DMS79 treated with DMSO at 0.1 percent for 48 hours (cell line): ENCODE measurements around the gene PKHD1.

ENCODE experiments used
- DNase-seq: peaks from one replicate; lab custom pipeline; 2025; lab: John Stamatoyannopoulos, UW

Gene PKHD1

DNA sequence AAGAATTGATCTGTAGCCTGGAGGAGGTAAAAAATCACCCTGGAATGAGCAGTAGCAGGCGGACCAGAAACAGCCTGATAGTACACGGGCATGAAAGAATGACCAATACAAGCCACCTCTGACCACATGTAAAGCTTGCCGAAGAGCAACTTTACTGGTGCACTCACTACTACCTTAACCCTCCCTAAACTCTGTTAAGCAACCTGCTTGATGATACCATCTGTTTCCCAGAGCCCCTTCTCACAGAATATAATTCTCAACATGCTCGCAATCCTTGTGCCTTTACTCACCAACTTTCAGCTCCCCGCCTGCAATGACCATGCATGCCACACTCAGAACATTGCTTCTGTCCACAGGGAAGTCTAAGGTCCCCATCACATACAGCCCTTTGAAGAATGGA lies 296.5 kb downstream of the PKHD1 start:
- no peak for DNase-seq

DNA sequence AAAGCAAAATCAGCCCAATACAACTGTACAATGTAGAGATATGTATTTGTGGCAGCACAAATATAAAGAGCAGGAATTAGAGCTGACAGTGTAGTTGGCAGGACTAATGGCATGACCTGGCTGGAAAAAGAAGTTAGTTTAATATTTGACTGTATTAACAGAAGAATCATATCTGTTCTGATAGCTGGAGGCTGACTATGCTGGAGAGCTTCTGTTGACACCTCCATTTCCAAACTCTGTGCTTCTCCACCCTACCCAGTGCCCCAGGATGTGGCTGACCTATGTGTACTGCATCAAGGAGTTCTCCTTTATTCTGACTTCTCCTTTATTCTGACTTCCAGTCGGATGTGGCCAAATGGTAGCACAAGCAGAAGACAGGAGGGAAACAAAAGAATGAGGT lies 299.3 kb downstream of the PKHD1 start:
- no peak for DNase-seq

DNA sequence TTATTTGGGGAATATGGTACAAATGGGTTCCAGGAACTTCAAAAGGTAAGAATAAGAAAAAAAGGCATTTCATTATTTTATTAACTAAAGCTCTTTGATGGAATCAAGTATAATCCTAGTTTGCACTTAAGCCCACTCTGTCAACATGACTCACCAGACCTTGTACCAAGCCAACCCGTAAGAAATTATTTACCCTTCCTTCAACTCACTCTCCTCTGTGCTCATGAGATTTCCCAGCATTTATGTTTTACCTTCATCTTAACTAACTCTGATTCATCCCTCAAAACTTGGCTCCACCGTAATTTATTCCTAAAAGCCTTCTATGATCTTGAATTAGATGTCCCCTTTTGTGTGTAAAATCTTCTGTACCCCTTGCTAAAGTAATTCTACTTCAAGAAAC lies 308.7 kb downstream of the PKHD1 start:
- no peak for DNase-seq

DNA sequence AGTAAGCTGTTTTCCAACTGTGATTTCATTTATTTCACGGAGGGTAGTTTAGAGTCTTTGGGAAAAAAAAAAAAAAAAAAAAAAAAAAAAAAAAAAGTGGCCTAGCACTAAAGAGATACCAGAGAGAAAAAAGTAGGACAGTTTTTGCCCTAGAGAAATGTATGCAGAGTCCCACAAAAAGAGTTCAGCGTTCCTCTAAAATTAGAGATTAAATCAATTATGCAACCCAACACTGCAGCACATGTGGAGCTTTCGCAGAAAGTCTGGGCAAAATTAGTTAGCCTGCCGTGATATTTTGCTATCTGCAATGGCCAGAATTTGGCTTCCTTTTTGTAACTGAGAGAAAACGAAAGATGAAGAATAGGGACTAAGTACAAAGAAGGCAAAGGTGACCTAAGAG lies 309.8 kb downstream of the PKHD1 start:
- no peak for DNase-seq

DNA sequence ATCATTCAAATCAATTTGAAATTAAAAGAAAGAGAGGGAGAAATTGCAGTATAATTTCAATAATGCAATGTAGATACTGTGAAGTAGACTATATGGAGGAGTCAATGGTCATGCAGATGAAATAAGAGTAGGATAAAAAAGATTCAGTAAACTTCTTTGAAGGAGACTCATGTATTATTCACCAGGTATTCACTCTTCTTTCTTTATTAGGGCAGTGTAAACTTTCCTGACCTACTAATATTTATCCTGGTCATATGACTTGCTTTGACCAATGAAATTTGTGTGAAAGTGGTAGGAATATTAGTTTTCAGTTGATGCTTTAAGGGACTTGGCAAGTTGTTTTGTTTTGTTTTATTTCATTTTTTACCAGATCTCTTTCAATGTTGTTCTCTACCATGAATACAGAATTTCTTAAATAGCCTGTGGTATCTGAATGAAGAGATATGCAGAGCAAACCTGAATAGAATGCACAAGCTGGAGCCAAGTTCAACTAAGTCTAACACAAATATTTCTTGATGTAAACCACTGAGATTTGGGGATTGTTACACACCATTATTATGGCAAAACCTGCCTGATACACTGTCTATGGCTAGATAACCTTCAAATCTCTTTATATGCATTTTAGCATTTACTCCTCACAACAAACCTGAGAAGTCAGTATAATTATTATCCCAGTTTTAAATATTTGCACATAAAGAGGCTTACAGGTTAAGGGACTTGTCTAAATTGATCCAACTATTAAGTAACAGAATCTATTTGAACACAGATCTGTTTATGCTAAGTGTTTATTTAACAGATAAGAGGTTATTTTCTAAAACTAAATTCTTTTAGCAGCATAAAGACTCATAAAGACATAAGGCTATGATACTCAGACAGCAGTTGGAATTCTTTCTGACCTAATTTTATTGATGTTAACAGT lies 311.2 kb downstream of the PKHD1 start:
- DNase-seq: no peak

DNA sequence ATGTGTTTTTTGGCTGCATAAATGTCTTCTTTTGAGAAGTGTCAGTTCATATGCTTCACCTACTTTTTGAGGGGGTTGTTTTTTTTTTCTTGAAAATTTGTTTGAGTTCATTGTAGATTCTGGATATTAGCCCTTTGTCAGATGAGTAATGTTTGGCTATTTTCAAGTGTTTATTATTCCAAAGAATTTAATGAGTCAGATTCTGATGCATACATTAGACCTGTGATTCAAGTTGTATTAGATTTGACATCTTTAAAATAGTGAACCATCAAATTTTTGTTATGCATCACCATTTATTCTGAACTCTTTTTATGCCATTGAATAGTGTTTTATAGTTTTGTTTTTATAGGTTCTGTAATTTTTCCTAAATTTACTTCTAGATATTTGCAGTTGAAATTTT lies 319.3 kb downstream of the PKHD1 start:
- DNase-seq: no peak

DNA sequence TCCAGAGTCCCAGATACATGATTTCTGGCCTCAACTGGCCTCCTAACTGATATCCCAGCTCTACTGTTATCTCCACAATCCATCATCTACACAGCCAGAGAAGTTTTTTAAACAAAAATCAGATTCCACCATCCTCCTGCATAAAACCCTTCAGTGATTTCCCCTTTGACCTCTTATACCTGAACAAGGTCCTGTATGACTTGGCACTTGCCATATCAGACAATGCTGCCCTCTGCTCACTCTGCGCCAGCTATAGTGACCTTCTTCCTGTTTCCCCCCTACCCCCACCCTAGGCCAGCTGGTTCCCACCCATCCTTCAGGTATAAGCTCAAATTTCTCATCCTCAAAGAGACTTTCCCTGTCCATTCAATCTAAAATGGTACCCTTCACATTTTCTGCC lies 322.2 kb downstream of the PKHD1 start:
- no peak for DNase-seq

DNA sequence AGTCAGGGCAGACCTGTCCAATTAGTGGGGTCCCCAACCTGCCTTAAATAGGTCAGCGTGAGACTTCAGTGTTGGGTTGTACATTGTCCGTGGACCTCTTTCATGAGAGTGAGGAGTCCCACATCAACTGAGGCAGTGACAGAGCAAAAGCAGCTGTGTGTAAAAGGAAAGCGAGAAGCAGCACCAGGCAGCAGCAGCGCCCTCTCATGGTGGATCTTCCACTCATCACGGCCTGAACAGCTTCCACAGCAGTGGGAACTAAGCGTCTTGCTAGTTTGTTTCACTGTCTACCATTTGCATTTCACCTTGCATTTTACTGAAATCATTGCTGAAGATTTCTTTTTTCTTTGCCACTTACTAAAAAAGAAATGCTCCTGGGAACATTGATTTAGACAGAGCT lies 333.8 kb downstream of the PKHD1 start:
- DNase-seq: no peak

DNA sequence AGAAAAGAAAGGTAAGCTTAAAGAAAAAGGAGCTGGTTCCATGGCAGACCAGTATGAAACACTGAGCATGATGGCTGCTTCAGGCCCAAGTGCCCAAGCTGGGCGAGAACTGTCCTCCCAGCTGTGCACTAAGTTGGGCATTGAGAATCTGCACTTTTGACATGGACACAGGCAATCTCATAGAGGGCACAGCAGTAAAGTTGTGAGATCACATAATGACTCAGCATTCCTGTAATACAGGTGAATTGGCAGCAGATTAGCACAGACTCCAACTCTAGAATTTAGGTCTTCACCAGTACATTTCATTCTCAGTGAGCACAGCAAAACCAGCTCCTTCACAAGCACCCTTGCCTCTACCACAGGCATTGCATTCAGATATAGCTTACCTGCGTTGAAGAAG lies 343.4 kb downstream of the PKHD1 start:
- no peak for DNase-seq

DNA sequence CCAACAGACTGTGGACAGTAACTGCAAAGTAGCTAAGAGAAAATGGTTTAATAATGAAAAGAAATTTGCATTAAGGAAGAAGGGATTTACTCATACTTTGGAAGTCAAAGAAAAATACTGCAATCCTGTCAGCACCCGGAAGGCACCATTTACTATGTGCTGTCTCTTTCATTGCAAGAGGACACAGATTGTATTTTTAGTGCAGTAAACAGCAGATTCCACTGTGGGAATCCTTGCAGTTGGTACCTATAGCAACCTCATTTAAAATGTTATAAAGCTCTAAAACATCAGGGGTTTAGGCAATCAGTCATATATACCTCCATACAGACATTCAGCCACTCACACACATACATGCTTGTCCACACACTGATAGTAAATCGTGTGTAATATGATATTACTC lies 346.8 kb downstream of the PKHD1 start:
- DNase-seq: no peak

DNA sequence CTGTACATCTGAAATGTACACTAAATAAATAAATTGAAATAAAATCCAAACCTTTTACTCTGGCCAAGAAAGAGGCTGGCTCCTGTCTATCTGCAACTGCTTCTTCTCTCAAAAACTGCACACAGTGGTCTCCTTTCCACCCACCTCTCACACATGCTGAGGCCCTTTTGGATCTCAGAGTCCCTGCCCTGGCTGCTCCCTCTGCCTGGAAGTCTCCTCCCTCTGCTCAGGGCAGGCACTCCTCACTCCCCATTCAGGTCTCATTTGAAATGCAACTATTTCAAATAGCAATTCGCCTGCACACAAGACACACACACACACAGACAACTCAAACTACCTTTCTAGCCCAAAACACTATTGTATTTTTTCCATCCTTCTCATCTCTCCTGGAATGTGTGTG lies 348.8 kb downstream of the PKHD1 start:
- no peak for DNase-seq

DNA sequence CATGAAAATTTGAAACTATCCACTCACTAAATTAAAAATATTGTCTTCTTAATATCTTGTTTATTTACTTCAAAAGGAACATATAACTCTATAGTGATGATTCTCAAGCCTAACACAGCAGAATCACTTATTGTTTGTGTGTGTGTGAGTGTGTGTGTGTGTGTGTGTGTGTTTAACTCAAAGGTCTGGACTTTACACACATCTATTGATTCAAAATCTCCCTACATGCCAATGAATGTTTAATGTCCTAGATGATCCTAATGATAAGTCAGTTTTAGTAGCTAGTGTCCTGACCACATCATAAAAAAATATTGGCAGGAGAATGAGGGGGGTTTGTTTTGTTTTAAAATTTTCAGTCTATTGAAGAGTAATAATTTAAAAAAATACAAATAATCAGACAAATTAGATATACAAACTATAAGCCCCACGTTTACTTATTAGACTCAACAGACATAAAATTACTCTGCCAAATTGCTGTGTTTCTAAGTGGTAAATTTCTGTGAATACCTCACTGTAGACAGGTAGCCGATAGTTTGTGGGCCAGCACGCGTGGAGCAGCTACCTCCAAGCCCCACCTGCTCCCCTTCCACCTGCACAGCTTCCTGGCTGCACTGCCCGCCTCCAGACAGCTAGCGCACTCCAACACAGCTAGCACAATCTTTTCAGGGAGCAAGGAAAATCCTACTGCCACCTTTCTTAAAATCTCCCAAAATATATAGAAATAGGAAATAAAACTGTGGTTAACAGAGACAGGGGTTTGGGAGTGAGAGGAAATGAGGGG lies 349.6 kb downstream of the PKHD1 start:
- DNase-seq: no peak

DNA sequence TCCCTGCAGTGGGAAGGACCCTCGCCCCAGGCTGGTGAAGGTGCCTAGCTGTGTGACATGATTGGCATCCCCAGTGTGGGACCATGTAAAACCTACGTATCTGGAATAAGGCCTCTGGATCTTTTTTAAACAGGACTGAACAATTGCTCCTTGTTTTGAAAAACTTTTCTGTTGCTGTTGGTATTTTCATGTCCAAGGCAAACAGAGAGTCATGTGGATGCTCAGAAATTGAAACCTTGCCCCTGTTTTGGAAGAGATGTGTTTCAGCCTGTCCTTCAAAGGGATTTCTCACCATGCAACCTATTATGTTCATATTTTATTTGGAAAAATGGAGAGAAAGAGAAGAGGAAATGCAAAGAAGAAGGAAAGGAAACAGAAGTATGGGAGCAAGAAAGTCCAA lies 362.3 kb downstream of the PKHD1 start:
- no peak for DNase-seq

DNA sequence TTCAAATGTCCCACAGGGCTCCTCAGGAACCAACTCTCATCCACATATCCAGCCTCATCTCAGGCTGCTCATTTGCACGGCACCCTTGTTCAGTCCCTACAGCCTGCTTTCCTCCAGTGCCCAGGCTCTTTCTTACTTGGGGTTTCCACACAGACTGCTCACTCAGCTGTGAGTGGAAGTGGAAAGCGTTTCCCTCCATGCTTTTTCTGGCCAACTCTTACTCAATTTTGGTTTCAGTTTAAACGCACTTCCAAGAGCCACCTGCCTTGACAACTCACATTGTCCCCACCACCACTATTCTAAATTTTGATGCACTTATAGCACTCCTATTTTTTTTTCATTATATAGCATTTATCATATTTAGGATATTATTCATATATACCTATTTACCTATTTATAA lies 367.1 kb downstream of the PKHD1 start:
- DNase-seq: no peak

DNA sequence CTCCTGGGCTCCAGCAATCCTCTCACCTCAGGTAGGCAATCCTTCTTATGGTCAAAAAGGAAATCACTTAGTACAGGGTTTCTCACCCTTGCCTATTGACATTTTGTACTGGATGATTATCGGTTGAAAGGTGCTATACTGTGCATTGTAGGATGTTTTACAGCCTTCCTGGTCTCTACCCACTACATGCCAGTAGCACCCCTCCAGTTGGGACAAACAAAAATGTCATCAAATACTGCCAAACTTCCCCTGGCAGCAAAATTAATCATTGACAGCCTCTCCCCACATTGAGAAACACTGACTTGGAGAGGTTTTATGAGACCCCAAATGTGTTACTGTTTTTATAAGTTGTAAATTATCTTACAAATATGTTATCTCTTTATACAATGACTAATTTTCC lies 368.1 kb downstream of the PKHD1 start:
- DNase-seq: no peak

DNA sequence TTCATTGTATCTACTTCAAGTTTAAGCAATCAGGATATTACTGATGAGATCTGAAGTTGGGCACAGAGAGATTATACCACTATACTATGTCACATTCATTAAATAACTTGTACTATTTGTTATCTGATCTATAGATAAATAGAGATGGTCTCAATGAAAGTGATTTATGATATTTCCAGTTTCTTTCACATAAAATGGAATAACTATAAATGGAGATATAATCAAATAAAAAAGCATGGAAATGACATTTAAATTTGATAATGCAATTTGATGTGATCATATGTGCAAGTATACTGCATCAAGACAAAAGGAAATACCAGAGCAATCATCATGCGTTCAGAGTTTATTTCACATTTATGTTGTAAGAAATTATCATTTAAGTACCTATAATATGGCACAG lies 368.9 kb downstream of the PKHD1 start:
- no peak for DNase-seq

DNA sequence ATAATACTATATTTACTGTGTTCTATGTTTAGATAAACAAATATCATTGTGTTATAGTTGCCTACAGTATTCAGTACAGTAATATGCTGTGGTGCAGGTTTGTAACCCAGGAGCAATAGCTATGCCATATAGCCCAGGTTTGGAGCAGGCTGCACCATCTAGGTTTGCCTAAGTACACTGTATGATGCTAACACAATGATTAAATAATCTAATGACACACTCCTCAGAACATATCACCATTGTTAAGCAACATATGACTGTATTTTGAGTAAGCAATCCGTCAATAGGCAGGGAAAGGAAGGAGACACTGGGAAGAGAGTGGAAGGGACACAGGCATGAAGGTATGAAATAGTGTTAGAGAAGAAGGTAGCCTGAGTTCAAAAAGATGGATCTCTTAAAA lies 369.9 kb downstream of the PKHD1 start:
- DNase-seq: no peak

DNA sequence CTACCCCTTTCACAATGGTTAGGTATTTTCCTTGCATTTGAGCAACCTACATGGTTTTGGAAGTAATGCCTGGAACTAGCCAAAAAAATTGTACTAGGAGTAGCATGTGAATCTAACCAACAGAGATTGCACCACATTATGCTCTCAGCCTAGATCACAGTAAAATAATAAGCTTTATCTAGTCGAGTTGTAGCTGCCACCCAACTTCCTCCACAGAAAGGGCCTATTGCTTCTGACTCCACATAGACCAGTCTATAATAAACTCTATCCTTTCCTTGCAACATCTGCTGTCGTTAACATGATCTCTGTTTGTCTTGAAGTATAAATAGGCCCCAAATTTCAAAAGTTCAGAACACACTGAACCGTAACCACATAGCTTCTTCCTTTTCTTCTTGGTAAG lies 375.5 kb downstream of the PKHD1 start:
- no peak for DNase-seq

DNA sequence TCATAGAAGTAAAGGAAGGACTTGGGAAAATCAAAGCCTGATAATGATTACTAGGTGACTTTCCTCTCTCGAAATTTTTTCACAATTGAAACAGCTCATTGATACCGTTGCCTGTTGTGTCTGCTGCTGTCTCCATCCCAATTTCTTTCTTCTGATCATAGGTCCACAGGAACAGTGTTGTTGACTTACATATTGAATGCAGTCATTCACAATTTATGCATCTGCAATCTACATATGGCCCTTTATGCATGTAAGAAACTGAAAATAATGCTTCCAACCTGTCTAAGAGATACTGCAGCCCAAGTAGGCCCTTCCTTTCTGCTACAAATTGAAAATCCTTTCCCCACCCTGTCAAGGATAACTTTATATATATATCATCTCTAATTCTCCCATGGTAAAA lies 381.3 kb downstream of the PKHD1 start:
- DNase-seq: no peak

DNA sequence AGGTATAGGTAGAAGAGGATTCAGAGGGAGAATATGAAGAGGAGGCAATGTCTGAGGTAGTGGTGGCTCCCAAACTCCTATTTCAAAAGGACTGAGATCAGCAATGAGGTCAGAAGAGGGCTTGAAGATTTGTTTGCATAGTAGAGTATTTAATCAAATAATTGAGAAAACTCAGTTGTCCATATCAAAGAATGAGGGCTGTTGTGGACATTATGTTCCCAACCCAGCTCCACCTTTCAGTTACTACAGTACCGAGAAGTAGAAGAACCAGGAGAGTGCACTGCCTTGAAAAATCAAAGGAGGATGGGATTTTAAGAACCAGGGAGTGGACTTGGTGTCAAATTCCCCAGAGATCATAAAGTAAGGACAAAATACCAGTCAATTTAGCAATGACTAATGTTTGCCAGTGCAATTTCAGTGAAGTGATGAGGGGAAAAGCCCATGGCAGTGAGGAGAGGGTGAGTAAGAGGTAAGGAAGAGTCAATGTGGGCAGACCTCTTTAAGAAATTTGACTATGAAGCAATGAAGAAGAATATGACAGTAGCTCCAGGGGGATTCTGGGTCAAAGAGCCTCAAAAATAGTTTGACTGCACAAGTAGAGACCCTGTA lies 382.4 kb downstream of the PKHD1 start:
- DNase-seq: no peak

DNA sequence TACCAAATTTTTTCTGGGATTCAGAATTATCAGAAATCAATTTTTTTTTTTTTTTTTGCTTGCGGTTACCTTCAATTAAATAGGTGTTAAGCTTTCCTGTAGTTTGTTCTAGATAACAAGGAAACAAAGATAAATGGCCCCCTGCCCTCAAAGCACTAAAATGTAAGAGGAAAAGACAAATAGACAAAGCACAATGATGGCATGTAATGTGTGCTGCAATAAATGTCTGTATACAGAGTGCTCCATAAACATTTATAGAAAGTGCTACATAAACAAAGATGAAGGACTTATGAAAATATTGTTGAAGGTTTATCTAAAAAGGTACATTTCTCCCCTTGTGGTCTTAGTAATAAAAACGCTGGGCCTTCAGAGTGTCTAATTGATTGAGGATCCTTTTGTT lies 384.6 kb downstream of the PKHD1 start:
- DNase-seq: no peak

DNA sequence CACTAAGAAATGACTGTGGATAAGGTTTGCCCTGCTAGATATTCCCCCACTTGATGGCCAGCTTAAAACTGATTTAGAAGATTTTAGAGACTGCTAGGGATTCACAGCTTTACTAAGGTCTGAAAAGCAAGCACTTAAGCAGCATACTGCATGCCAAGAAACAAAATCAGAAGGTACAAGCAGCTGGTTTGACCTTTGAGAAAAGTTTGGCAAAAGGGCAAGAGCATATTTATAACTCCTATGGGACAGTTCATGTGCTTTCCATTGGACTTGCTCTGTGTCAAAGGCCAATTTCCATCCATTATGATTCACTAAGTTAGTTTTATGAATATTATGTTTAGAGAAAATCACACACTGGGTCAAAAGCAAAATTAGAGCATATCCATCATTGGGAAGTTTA lies 402.8 kb downstream of the PKHD1 start:
- no peak for DNase-seq

DNA sequence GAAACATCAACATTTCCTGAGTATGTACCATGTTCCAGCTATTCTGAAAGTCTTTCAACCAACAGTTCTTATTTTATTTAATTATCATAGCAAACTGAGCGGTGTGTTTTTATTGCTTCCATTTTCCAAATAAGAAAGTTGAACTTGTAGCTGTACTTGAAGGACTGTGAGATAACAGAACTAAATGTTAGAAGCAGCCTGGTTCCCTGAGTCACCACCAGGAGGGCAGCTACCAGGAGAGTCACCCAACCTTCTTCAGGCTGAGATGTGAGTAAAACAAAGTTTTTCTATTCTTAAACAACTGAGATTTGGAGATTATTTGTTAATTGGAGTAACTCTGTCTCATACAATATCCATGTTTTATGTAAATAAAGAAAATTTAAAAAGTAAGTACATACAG lies 403.4 kb downstream of the PKHD1 start:
- no peak for DNase-seq
